Suprapubic skin (tissue), 4 donors: ENCODE measurements around the gene GPR137C. TPM values are rescaled to one million over a fixed set of nuclear protein-coding genes. Genes with fewer than 3 reads are reported as not detected.

Experiments used
- DNase-seq, 2 donors: peaks; one replicate each; pipeline ENCODE4 v3.0.0-alpha.2; 2019; ENCODE audit warnings: low spot score in 2 of 2
- H3K27ac ChIP-seq: fragments of 200-600 bp; sonication (generic); one replicate; pipeline ENCODE4 v1.5.1; 2019
- H3K27me3 ChIP-seq: fragments of 200-600 bp; sonication (generic); one replicate; pipeline ENCODE4 v1.5.1; 2019
- H3K36me3 ChIP-seq: fragments of 200-600 bp; sonication (generic); one replicate; pipeline ENCODE4 v1.5.1; 2019
- H3K4me1 ChIP-seq: fragments of 200-600 bp; sonication (generic); one replicate; pipeline ENCODE4 v1.5.1; 2019
- H3K4me3 ChIP-seq: fragments of 200-600 bp; sonication (generic); one replicate; pipeline ENCODE4 v1.5.1; 2019; ENCODE audit warnings: mild to moderate bottlenecking
- H3K9me3 ChIP-seq: fragments of 200-600 bp; sonication (generic); one replicate; pipeline ENCODE4 v1.5.1; 2019
- EP300 ChIP-seq: sonication (generic); formaldehyde crosslinking; IDR thresholded peaks from one replicate; pipeline ENCODE4 v1.6.1; 2017; ENCODE audit warnings: antibody characterized with exemption
- POLR2A ChIP-seq, 2 donors: fragments of 450-650 bp; IDR thresholded peaks; one replicate each; pipeline ENCODE4 v1.6.1; 2017; ENCODE audit warnings: antibody characterized with exemption in 2 of 2, mild to moderate bottlenecking in 2 of 2, moderate library complexity in 2 of 2
- POLR2AphosphoS5 ChIP-seq, 3 donors: sonication (generic); formaldehyde crosslinking; IDR thresholded peaks; one replicate each; pipeline ENCODE4 v1.6.1; 2017; ENCODE audit warnings: antibody characterized with exemption in 3 of 3
- WGBS: methylation state at CpG from one replicate; pipeline ENCODE4 v1.1.5; 2018; 5-methylcytosine and 5-hydroxymethylcytosine counted together
- total RNA-seq, 4 donors: library from RNA; depleted of rRNA; stranded (reverse); fragments of >200 nt; gene quantifications; one replicate each; pipeline ENCODE4 v1.1.0, GENCODE V29; 2016
- TF ChIP-seq, protein P1 (sequence below), 2 donors: fragments of 200-600 bp in 1 of 2; fragments of 450-650 bp in 1 of 2; sonication (generic) in 1 of 2; IDR thresholded peaks; one replicate each; pipeline ENCODE4 v1.5.1; 2016 to 2019; ENCODE audit warnings: antibody characterized with exemption in 2 of 2, mild to moderate bottlenecking in 1 of 2, moderate library complexity in 1 of 2

Gene GPR137C
- total RNA-seq, 4 donors from 2014 or later: 0.17 to 0.65 TPM; not detected in 2

DNA sequence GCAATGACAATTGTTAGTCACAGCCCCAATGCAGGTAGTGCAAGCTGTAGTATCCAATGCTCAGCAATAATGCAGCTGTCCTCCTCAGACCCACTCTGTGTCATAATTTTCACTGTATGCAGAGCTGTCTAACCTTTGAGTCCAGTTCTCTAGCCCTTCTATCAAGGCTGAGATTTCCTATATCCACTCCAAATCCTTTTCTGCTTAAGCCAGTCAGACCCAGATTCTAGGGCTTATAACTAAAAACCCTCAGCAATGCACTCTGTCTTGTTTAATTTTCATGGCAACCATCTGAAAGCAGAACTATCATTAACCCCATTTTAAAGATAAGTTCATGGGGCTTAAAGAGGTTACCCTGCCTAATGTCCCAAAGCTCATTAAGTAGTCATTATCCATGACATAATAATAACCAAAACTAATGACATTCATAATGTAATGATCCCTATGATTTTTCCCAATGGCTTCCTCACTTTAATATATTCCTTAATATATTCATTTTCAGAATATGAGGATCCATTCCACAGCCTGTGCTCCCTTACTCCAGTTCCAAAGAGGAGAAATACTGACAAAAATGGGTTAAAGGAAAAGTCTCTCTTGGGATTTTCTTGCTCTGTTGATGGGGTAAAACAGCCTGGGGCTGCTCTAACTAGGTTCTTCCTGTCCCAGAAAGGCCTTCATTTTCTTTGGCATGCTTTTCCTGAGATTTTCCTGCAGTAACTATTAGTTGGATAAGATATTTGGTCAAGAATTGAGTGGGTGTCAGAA is 29.9 kb upstream of the GPR137C start:
- Histone ChIP-seq H3K9me3 (no peaks in the 10 kb centered on the region), H3K27me3 (no peaks in the 10 kb centered on the region), H3K4me3 (no peak overlapping the region), H3K36me3 (peaks cover 5% of the 10 kb centered on the region), H3K4me1 (no peaks in the 10 kb centered on the region), H3K27ac (no peak overlapping the region)
- TF ChIP-seq POLR2AphosphoS5 (IDR thresholded peaks at IDR 0.05) (no peak), EP300 (no peak), POLR2A (IDR thresholded peaks at IDR 0.05) (no peak)
- TF ChIP-seq, protein P1, sequence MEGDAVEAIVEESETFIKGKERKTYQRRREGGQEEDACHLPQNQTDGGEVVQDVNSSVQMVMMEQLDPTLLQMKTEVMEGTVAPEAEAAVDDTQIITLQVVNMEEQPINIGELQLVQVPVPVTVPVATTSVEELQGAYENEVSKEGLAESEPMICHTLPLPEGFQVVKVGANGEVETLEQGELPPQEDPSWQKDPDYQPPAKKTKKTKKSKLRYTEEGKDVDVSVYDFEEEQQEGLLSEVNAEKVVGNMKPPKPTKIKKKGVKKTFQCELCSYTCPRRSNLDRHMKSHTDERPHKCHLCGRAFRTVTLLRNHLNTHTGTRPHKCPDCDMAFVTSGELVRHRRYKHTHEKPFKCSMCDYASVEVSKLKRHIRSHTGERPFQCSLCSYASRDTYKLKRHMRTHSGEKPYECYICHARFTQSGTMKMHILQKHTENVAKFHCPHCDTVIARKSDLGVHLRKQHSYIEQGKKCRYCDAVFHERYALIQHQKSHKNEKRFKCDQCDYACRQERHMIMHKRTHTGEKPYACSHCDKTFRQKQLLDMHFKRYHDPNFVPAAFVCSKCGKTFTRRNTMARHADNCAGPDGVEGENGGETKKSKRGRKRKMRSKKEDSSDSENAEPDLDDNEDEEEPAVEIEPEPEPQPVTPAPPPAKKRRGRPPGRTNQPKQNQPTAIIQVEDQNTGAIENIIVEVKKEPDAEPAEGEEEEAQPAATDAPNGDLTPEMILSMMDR (IDR thresholded peaks at IDR 0.05): no peak
- no peak for DNase-seq

DNA sequence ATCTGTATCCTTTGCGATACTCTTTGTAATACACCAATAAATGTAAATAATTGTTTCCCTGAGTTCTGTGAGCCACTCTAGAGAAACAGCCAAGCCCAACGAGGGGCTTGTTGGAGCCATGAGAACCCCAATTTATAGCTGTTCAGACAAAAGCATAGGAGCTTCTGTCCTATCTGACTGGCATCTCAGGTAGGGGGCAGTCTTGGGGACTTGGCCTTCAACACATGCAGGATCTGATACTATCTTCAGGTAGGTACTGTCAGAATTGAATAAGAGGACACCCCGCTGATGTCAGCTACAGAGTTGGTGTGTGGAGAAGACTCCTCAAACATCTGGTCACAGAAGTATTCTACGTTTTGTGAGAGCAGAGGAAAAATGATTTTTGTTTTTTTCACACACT is 25.6 kb upstream of the GPR137C start:
- no peak for DNase-seq
- Histone ChIP-seq H3K27me3 (no peaks in the 10 kb centered on the region), H3K36me3 (peaks cover 5% of the 10 kb centered on the region), H3K27ac (no peak overlapping the region), H3K4me1 (no peaks in the 10 kb centered on the region), H3K4me3 (no peak overlapping the region), H3K9me3 (no peaks in the 10 kb centered on the region)
- TF ChIP-seq EP300: no peak
- no peak for TF ChIP-seq POLR2AphosphoS5 (IDR thresholded peaks at IDR 0.05)
- TF ChIP-seq, protein P1 (IDR thresholded peaks at IDR 0.05): no peak
- TF ChIP-seq POLR2A (IDR thresholded peaks at IDR 0.05): no peak
- 89% methylated on average over 4 of the region's 4 CpGs for WGBS

DNA sequence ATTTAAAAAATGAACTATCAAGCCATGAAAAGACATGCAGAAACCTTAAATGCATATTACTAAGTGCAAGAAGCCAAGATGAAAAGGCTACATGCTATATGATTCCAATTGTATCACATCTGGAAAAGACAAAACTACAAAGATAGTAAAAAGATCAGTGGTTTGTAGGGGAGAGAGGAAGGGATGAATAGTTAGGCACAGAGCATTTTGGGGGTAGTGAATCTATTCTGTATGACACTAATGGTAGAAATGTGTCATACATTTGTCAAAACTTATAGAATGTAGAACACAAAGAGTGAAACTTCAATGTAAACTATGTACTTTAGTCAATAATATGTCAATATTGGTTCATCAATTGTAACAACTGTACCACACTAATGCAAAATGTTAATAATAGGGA is 21.2 kb upstream of the GPR137C start:
- TF ChIP-seq POLR2A (IDR thresholded peaks at IDR 0.05) (no peak), POLR2AphosphoS5 (IDR thresholded peaks at IDR 0.05) (no peak), EP300 (no peak)
- TF ChIP-seq, protein P1 (IDR thresholded peaks at IDR 0.05): no peak
- no peak overlapping the region for H3K4me3 ChIP-seq
- peaks cover 29% of the 10 kb centered on the region for H3K36me3 ChIP-seq
- H3K4me1 ChIP-seq: no peaks in the 10 kb centered on the region
- no peak for DNase-seq
- H3K27ac ChIP-seq: no peak overlapping the region
- H3K9me3 ChIP-seq: no peaks in the 10 kb centered on the region
- H3K27me3 ChIP-seq: no peaks in the 10 kb centered on the region

DNA sequence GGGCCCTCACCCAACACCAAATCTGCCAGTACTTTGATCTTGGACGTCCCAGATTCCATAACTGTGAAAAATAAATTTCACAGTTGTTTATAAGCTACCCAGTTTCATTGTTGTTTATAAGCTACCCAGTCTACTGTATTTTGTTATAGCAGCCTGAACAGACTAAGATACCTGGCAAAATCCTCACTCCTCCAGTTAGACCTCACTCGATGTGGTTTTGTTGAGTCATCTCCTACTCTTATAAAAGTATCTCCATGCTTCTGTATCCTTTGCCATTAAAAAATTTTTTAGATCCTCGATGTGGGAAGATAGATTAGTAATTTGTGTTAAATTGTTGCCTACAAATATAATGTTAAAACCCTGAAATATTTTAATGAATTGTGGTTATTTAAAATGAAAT is 16.4 kb upstream of the GPR137C start:
- peaks cover 27% of the 10 kb centered on the region for H3K36me3 ChIP-seq
- TF ChIP-seq EP300 (no peak), POLR2AphosphoS5 (IDR thresholded peaks at IDR 0.05) (no peak), POLR2A (IDR thresholded peaks at IDR 0.05) (no peak)
- TF ChIP-seq, protein P1 (IDR thresholded peaks at IDR 0.05): no peak

DNA sequence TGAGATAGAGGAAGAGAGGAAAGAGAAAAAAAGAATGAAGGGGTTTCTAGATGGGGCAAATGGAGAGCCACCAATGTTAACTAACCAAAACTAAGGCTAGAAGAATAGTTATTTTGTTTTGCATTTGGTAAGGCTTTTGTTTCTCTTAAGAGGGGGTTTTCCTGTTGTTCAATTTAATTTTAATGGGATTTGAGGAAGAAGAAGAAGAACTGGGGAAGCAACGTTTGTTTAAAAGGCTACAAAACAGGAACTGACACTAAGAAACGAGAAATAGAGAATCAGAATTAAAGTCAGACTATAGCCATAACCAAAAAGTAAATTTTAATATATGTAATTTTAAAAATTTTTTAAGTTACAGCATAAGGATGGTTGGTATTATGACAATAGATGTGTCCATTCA is 14.0 kb upstream of the GPR137C start:
- TF ChIP-seq EP300 (no peak), POLR2AphosphoS5 (IDR thresholded peaks at IDR 0.05) (no peak)
- TF ChIP-seq, protein P1 (IDR thresholded peaks at IDR 0.05): no peak
- Histone ChIP-seq H3K4me1 (no peaks in the 10 kb centered on the region), H3K4me3 (no peak overlapping the region), H3K27ac (no peak overlapping the region), H3K36me3 (peaks cover 24% of the 10 kb centered on the region), H3K27me3 (no peaks in the 10 kb centered on the region), H3K9me3 (no peaks in the 10 kb centered on the region)
- 70% methylated on average over 2 of the region's 2 CpGs for WGBS
- DNase-seq: no peak

More for the DNA sequence above, 16.4 kb upstream of the GPR137C start:
- H3K4me3 ChIP-seq: no peak overlapping the region
- 94% methylated on average over 3 of the region's 3 CpGs for WGBS
- H3K9me3 ChIP-seq: no peaks in the 10 kb centered on the region
- H3K4me1 ChIP-seq: no peaks in the 10 kb centered on the region
- DNase-seq: no peak
- H3K27me3 ChIP-seq: no peaks in the 10 kb centered on the region
- no peak overlapping the region for H3K27ac ChIP-seq
